ENCODE results near the gene CST3.

DNA sequence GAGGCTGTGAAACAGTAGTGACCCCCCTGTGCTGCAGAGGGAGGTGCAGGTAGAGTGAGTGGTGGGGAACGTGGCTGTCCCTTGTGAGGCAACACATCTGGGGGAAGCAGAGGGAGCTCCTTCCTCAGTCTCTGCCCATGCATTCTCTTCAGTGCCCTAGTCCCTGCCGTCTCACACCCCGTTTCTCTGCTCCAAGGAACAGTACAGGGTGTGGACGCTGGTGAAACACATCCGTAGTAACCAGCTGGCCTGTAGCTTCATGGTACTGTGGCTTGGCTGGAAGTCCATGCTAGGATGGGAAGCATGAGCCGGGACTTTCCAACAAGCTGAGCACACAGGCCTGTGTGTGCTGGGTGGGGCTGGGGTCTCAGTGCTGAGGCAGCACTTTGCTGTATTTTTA, 25.4 kb upstream of the CST3 start:
- TF ChIP-seq, protein P1, sequence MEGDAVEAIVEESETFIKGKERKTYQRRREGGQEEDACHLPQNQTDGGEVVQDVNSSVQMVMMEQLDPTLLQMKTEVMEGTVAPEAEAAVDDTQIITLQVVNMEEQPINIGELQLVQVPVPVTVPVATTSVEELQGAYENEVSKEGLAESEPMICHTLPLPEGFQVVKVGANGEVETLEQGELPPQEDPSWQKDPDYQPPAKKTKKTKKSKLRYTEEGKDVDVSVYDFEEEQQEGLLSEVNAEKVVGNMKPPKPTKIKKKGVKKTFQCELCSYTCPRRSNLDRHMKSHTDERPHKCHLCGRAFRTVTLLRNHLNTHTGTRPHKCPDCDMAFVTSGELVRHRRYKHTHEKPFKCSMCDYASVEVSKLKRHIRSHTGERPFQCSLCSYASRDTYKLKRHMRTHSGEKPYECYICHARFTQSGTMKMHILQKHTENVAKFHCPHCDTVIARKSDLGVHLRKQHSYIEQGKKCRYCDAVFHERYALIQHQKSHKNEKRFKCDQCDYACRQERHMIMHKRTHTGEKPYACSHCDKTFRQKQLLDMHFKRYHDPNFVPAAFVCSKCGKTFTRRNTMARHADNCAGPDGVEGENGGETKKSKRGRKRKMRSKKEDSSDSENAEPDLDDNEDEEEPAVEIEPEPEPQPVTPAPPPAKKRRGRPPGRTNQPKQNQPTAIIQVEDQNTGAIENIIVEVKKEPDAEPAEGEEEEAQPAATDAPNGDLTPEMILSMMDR (IDR thresholded peaks at IDR 0.05; ENCODE audit: control extremely low read depth in 1 of 3, insufficient read depth in 1 of 3, low read depth in 1 of 3, low read length in 3 of 3) = no peak
- TF ChIP-seq HDAC2 (IDR thresholded peaks at IDR 0.05; ENCODE audit: borderline replicate concordance in 1 of 2, low read depth in 2 of 2, low read length in 2 of 2) = no peak
- TF ChIP-seq ZNF274 (IDR thresholded peaks at IDR 0.05; ENCODE audit: borderline replicate concordance, extremely low read depth, low read length) = no peak
- no peak for TF ChIP-seq RFX5 (IDR thresholded peaks at IDR 0.05; ENCODE audit: borderline replicate concordance, low read depth, low read length)
- no peak for TF ChIP-seq EZH2 (IDR thresholded peaks at IDR 0.05; ENCODE audit: low read depth, low read length, severe bottlenecking)
- TF ChIP-seq KDM5A (IDR thresholded peaks at IDR 0.05; ENCODE audit: low read length) = no peak
- TF ChIP-seq, protein P2, sequence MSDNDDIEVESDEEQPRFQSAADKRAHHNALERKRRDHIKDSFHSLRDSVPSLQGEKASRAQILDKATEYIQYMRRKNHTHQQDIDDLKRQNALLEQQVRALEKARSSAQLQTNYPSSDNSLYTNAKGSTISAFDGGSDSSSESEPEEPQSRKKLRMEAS (IDR thresholded peaks at IDR 0.05) = no peak
- TF ChIP-seq USF2 (IDR thresholded peaks at IDR 0.05; ENCODE audit: low read length) = no peak
- TF ChIP-seq, protein P3, sequence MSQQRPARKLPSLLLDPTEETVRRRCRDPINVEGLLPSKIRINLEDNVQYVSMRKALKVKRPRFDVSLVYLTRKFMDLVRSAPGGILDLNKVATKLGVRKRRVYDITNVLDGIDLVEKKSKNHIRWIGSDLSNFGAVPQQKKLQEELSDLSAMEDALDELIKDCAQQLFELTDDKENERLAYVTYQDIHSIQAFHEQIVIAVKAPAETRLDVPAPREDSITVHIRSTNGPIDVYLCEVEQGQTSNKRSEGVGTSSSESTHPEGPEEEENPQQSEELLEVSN (IDR thresholded peaks at IDR 0.05) = no peak
- TF ChIP-seq SIX5 (IDR thresholded peaks at IDR 0.05; ENCODE audit: low read depth, low read length) = no peak
- TF ChIP-seq, protein P4, sequence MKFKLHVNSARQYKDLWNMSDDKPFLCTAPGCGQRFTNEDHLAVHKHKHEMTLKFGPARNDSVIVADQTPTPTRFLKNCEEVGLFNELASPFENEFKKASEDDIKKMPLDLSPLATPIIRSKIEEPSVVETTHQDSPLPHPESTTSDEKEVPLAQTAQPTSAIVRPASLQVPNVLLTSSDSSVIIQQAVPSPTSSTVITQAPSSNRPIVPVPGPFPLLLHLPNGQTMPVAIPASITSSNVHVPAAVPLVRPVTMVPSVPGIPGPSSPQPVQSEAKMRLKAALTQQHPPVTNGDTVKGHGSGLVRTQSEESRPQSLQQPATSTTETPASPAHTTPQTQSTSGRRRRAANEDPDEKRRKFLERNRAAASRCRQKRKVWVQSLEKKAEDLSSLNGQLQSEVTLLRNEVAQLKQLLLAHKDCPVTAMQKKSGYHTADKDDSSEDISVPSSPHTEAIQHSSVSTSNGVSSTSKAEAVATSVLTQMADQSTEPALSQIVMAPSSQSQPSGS (IDR thresholded peaks at IDR 0.05; ENCODE audit: low read length) = no peak

All from H1 (cell line).